ENCODE results near the gene PACSIN1.

- TF ChIP-seq CTCF (IDR thresholded peaks at IDR 0.05) (no peak), POLR2A (IDR thresholded peaks at IDR 0.05) (no peak)
Measured at GRCh38 chr6:34474754-34475153, 8.9 kb downstream of the PACSIN1 start.
